SK-N-SH (cell line): Measurements from ENCODE around the gene SFRP5. TPM values are rescaled to one million over a fixed set of nuclear protein-coding genes. Genes with fewer than 3 reads are reported as not detected.

ENCODE experiments used
- CTCF ChIA-PET: fragments of 300-600, 350-600 bp; formaldehyde crosslinking; extraction: SDS; loops from one replicate; lab custom pipeline; 2021; lab: Yijun Ruan, JAX
- POLR2A ChIA-PET: fragments of 350-600 bp; sonication (Branson Sonifier 250); formaldehyde crosslinking; extraction: SDS; loops from one replicate; lab custom pipeline; 2020; ENCODE audit warnings: antibody characterized with exemption, inconsistent platforms; lab: Yijun Ruan, JAX
- DNase-seq: peaks from one replicate; pipeline ENCODE4 v3.0.0; 2012
- H2AFZ ChIP-seq: fragments of 200-600 bp; sonication (generic); 2 replicates; pipeline ENCODE4 v1.8.1; 2016; ENCODE audit warnings: antibody characterized with exemption, mild to moderate bottlenecking, low read depth
- H3F3A ChIP-seq: fragments of 200-600 bp; sonication (generic); replicated peaks from 2 replicates; pipeline ENCODE3; 2016; ENCODE audit warnings: antibody characterized with exemption, mild to moderate bottlenecking; ENCODE audit not compliant: insufficient read depth
- H3K27ac ChIP-seq, 2 experiments: fragments of 200-500 bp in 1 of 2; fragments of 200-600 bp in 1 of 2; sonication (Bioruptor generic) in 1 of 2; sonication (generic), shearing (Covaris generic) in 1 of 2; 2 replicates each; pipeline versions ENCODE4 v1.5.1 to v1.6.1; 2014 to 2016; ENCODE audit warnings: low read depth in 2 of 2, inconsistent platforms in 1 of 2, low read length in 1 of 2, mild to moderate bottlenecking in 1 of 2, mixed read lengths in 1 of 2
- H3K27me3 ChIP-seq: fragments of 200-600 bp; sonication (generic), shearing (Covaris generic); 2 replicates; pipeline ENCODE4 v1.6.1; 2016; ENCODE audit warnings: mixed run types; ENCODE audit not compliant: insufficient read depth
- H3K36me3 ChIP-seq, 2 experiments: fragments of 200-500 bp in 1 of 2; fragments of 200-600 bp in 1 of 2; sonication (Bioruptor generic) in 1 of 2; sonication (generic) in 1 of 2; replicated peaks in 1 of 2; 2 replicates each; pipeline versions ENCODE3 to v1.5.1; 2014 to 2016; ENCODE audit warnings: low read length in 1 of 2, mild to moderate bottlenecking in 1 of 2; ENCODE audit not compliant: insufficient read depth in 2 of 2, control insufficient read depth in 1 of 2
- H3K4me1 ChIP-seq, 2 experiments: fragments of 200-500 bp in 1 of 2; fragments of 200-600 bp in 1 of 2; sonication (Bioruptor generic) in 1 of 2; sonication (generic), shearing (Covaris generic) in 1 of 2; 2 replicates each; pipeline versions ENCODE4 v1.5.1 to v1.6.1; 2014 to 2016; ENCODE audit warnings: low read depth in 1 of 2, low read length in 1 of 2, mixed run types in 1 of 2; ENCODE audit not compliant: insufficient read depth in 2 of 2, control insufficient read depth in 1 of 2
- H3K4me2 ChIP-seq: fragments of 200-600 bp; sonication (generic), shearing (Covaris generic); 2 replicates; pipeline ENCODE4 v1.6.1; 2017; ENCODE audit warnings: mixed run types
- H3K4me3 ChIP-seq, 2 experiments: fragments of 200-500 bp in 1 of 2; fragments of 200-600 bp in 1 of 2; sonication (Bioruptor generic) in 1 of 2; sonication (generic), shearing (Covaris generic) in 1 of 2; 2 replicates each; pipeline versions ENCODE4 v1.5.1 to v1.8.1; 2014 to 2016; ENCODE audit warnings: low read depth in 2 of 2, inconsistent platforms in 1 of 2, low read length in 1 of 2, mild to moderate bottlenecking in 1 of 2, mixed read lengths in 1 of 2, moderate library complexity in 1 of 2
- H3K79me2 ChIP-seq: fragments of 200-600 bp; sonication (generic); 2 replicates; pipeline ENCODE4 v1.8.1; 2017; ENCODE audit warnings: mild to moderate bottlenecking; ENCODE audit not compliant: insufficient read depth
- H3K9ac ChIP-seq: fragments of 200-600 bp; sonication (generic); 2 replicates; pipeline ENCODE4 v1.6.1; 2017; ENCODE audit warnings: mixed run types
- H3K9me2 ChIP-seq: fragments of 200-600 bp; sonication (generic); 2 replicates; pipeline ENCODE4 v1.6.1; 2017; ENCODE audit warnings: mixed run types
- H3K9me3 ChIP-seq: fragments of 200-600 bp; sonication (generic); 2 replicates; pipeline ENCODE4 v1.6.1; 2017; ENCODE audit warnings: mixed run types, mild to moderate bottlenecking, moderate library complexity
- H4K20me1 ChIP-seq: fragments of 200-600 bp; sonication (generic); 2 replicates; pipeline ENCODE4 v1.6.1; 2017; ENCODE audit warnings: mild to moderate bottlenecking, mixed run types; ENCODE audit not compliant: insufficient read depth
- CHD2 ChIP-seq: fragments of 150-350 bp; IDR thresholded peaks from 2 replicates; pipeline ENCODE4 v1.6.1; 2018; ENCODE audit warnings: low read length; ENCODE audit not compliant: partially characterized antibody
- CTCF ChIP-seq: fragments of 200-600 bp; sonication (generic); IDR thresholded peaks from 2 replicates; pipeline ENCODE4 v1.6.1; 2017; ENCODE audit warnings: antibody characterized with exemption, mild to moderate bottlenecking, moderate library complexity
- EZH2phosphoT487 ChIP-seq: fragments of 200-600 bp; sonication (generic); IDR thresholded peaks from 2 replicates; pipeline ENCODE4 v1.6.1; 2017; ENCODE audit warnings: low read depth, mixed run types, mild to moderate bottlenecking, antibody characterized with exemption, moderate library complexity, borderline replicate concordance
- FOSL2 ChIP-seq: IDR thresholded peaks from 2 replicates; pipeline ENCODE4 v1.4.0; 2012; ENCODE audit warnings: low read depth, mild to moderate bottlenecking, moderate library complexity, borderline replicate concordance
- GATA2 ChIP-seq: sonication (generic); formaldehyde crosslinking; IDR thresholded peaks from 2 replicates; pipeline ENCODE4 v1.5.0; 2020; ENCODE audit warnings: mild to moderate bottlenecking, missing genetic modification reagents
- MXI1 ChIP-seq: IDR thresholded peaks from 2 replicates; pipeline ENCODE4 v1.6.1; 2012; ENCODE audit warnings: mild to moderate bottlenecking, low read depth, low read length, improper control_type of control experiment
- RCOR1 ChIP-seq: fragments of 150-350 bp; IDR thresholded peaks from 2 replicates; pipeline ENCODE4 v1.6.1; 2017; ENCODE audit warnings: antibody characterized with exemption, low read length
- RXRA ChIP-seq: IDR thresholded peaks from 2 replicates; pipeline ENCODE4 v1.4.0; 2012; ENCODE audit warnings: low read depth, mild to moderate bottlenecking, borderline replicate concordance
- USF2 ChIP-seq: fragments of 150-350 bp; IDR thresholded peaks from 2 replicates; pipeline ENCODE4 v1.6.1; 2017; ENCODE audit warnings: antibody characterized with exemption, low read length, low read depth, borderline replicate concordance
- ZBTB33 ChIP-seq: IDR thresholded peaks from 2 replicates; pipeline ENCODE4 v1.4.0; 2012; ENCODE audit warnings: low read depth, borderline replicate concordance
- WGBS: methylation state at CpG from one replicate; pipeline ENCODE4 v1.1.6; 2017; ENCODE audit warnings: low lambda C conversion rate; 5-methylcytosine and 5-hydroxymethylcytosine counted together
- polyA plus RNA-seq, 3 experiments: library from polyadenylated mRNA; depleted of rRNA; stranded (reverse); fragments of >200 nt; gene quantifications; 2 replicates each; pipeline ENCODE4 v1.2.3, GENCODE V29; 2012

Gene SFRP5
- polyA plus RNA-seq, 1 of the 3 experiments (the other 2 are of a cell fraction): not detected

GRCh38 chr10:97811958-97812357 is 40.2 kb upstream of the SFRP5 start (continued):
- no peak for TF ChIP-seq ZBTB33
- TF ChIP-seq CTCF: no peak
- no peak for TF ChIP-seq MXI1
- no peak for TF ChIP-seq USF2
- TF ChIP-seq RXRA: no peak
- TF ChIP-seq EZH2phosphoT487: no peak
- TF ChIP-seq GATA2 (CRISPR knock-in tag): no peak
- no peak for TF ChIP-seq RCOR1
- TF ChIP-seq CHD2: no peak

GRCh38 chr10:97810446-97810845 is 38.6 kb upstream of the SFRP5 start:
- CTCF ChIA-PET: interaction anchor here (1.1 to 5.6 kb wide), 2 partner anchors 18 to 59 kb away, joined by 3 to 31 read pairs; no protein-coding TSS in a partner anchor
- Histone ChIP-seq H3K27ac (no peak overlapping the region), H3K4me2 (no peak overlapping the region), H3K9me3 (no peaks in the 10 kb centered on the region), H3K9me2 (no peaks in the 10 kb centered on the region), H3K9ac (no peak overlapping the region), H3K27me3 (peaks cover 13% of the 10 kb centered on the region; the same call in 1 of the 2 replicates), H3K4me1 (no peaks in the 10 kb centered on the region), H2AFZ (no peak overlapping the region), H3K4me3 (no peak overlapping the region), H3K36me3 (no peaks in the 10 kb centered on the region), H3F3A (no peaks in the 10 kb centered on the region), H3K79me2 (no peaks in the 10 kb centered on the region), H4K20me1 (no peaks in the 10 kb centered on the region; the same call in 1 of the 2 replicates)
- TF ChIP-seq FOSL2 (peak; percentile 5; the same call in 1 of the 2 replicates), RCOR1 (no peak)
- POLR2A ChIA-PET: no interaction called here
- WGBS: 56% methylated on average over 7 of the region's 7 CpGs
- no peak for DNase-seq
